K562 (cell line): ENCODE measurements around the gene ZAP70. TPM values are rescaled to one million over a fixed set of nuclear protein-coding genes. Genes with fewer than 3 reads are reported as not detected.
"Not testable (repeated sequence)": the region's sequence is repeated elsewhere in the genome, so short reads cannot be mapped to it uniquely, and the experiment has no call there.

Experiments used
- BACH1 ChIP-seq: fragments of 200-800 bp; sonication (Bioruptor generic); IDR thresholded peaks from 2 replicates; pipeline ENCODE4 v1.6.1; 2016; ENCODE audit warnings: missing genetic modification characterization, missing compliant biosample characterization
- CREB3 ChIP-seq: fragments of 450-650 bp; conservative IDR thresholded peaks from 2 replicates; pipeline ENCODE4 v1.6.1; 2016; ENCODE audit warnings: missing genetic modification characterization, low read depth, mild to moderate bottlenecking, missing compliant biosample characterization, moderate library complexity
- CXXC5 ChIP-seq: fragments of 250-450 bp; sonication (Bioruptor Pico); IDR thresholded peaks from 2 replicates; pipeline ENCODE4 v1.8.0; 2022; ENCODE audit warnings: inconsistent platforms, mild to moderate bottlenecking, moderate library complexity
- DIDO1 ChIP-seq: fragments of 450-650 bp; IDR thresholded peaks from 2 replicates; pipeline ENCODE4 v1.6.1; 2016; ENCODE audit warnings: low read depth, missing biosample characterization, missing genetic modification characterization
- HDAC8 ChIP-seq: fragments of 450-650 bp; IDR thresholded peaks from 2 replicates; pipeline ENCODE4 v1.6.1; 2016; ENCODE audit warnings: mild to moderate bottlenecking, missing genetic modification characterization, moderate library complexity, missing compliant biosample characterization
- HOXB6 ChIP-seq: fragments of 250-450 bp; sonication (Bioruptor Pico); IDR thresholded peaks from 2 replicates; pipeline ENCODE4 v1.5.1; 2022; ENCODE audit warnings: mild to moderate bottlenecking, borderline replicate concordance
- HSF4 ChIP-seq: fragments of 250-450 bp; sonication (Bioruptor Pico); IDR thresholded peaks from 2 replicates; pipeline ENCODE4 v2.1.2; 2022; ENCODE audit warnings: mild to moderate bottlenecking, moderate library complexity, borderline replicate concordance
- MEF2D ChIP-seq: conservative IDR thresholded peaks from 2 replicates; pipeline ENCODE4 v1.6.1; 2016; ENCODE audit warnings: low read depth, missing genetic modification characterization, missing compliant biosample characterization
- MYC ChIP-seq, 2 experiments: fragments of 250-450 bp in 1 of 2; sonication (Bioruptor Pico) in 1 of 2; IDR thresholded peaks; 2 replicates each; pipeline versions ENCODE4 v1.5.1 to v1.6.1; 2012 to 2021; ENCODE audit warnings: low read depth in 2 of 2, borderline replicate concordance in 1 of 2, improper control_type of control experiment in 1 of 2, low read length in 1 of 2, mild to moderate bottlenecking in 1 of 2, moderate library complexity in 1 of 2
- PHTF2 ChIP-seq: fragments of 250-450 bp; sonication (Bioruptor Pico); IDR thresholded peaks from 2 replicates; pipeline ENCODE4 v1.5.0; 2021; ENCODE audit warnings: mild to moderate bottlenecking
- PTRF ChIP-seq: fragments of 450-650 bp; IDR thresholded peaks from 2 replicates; pipeline ENCODE4 v1.6.1; 2016; ENCODE audit warnings: mild to moderate bottlenecking, missing genetic modification characterization, missing compliant biosample characterization
- TCFL5 ChIP-seq: fragments of 250-450 bp; sonication (Bioruptor Pico); conservative IDR thresholded peaks from 2 replicates; pipeline ENCODE4 v1.6.1; 2021; ENCODE audit warnings: mild to moderate bottlenecking, moderate library complexity, matching md5 sums
- TEAD2 ChIP-seq: fragments of 450-650 bp; IDR thresholded peaks from 2 replicates; pipeline ENCODE4 v1.6.1; 2016; ENCODE audit warnings: missing genetic modification characterization, control low read depth, missing compliant biosample characterization
- ZNF280B ChIP-seq: fragments of 250-450 bp; sonication (Bioruptor Pico); IDR thresholded peaks from 2 replicates; pipeline ENCODE4 v1.5.1; 2021; ENCODE audit warnings: mild to moderate bottlenecking
- ZNF395 ChIP-seq: fragments of 200-800 bp; sonication (Bioruptor generic); IDR thresholded peaks from 2 replicates; pipeline ENCODE4 v1.6.1; 2017; ENCODE audit warnings: missing genetic modification characterization, missing compliant biosample characterization
- polyA plus RNA-seq, 8 experiments: library from polyadenylated mRNA; depleted of rRNA in 4 of 8; stranded (reverse) in 5 of 8; unstranded in 3 of 8; fragments of >200 nt; fragmentation: Nextera tagmentation in 2 of 8; fragmentation: Illumina TruSeq in 1 of 8; extraction: Ambion mirVana in 2 of 8; extraction: Trizol in 1 of 8; gene quantifications; 2 replicates each; pipeline versions ENCODE4 v1.2.1 to v1.2.3, GENCODE V29; 2011 to 2014; ENCODE audit warnings: inconsistent platforms in 1 of 8, missing spikeins in 1 of 8
- total RNA-seq, 7 experiments: library from RNA; depleted of rRNA in 6 of 7; stranded (reverse); fragments of >200 nt in 6 of 7; fragmentation: Illumina TruSeq in 2 of 7; extraction: Trizol in 2 of 7; gene quantifications; 2 replicates each; pipeline versions ENCODE4 v1.2.1 to v1.2.3, GENCODE V29; 2011 to 2021; ENCODE audit warnings: low replicate concordance in 1 of 7
- TF ChIP-seq, protein P1 (sequence below): fragments of 450-650 bp; formaldehyde crosslinking; IDR thresholded peaks from 2 replicates; pipeline ENCODE4 v1.4.0; 2020; ENCODE audit warnings: mild to moderate bottlenecking, moderate library complexity
- TF ChIP-seq, protein P2 (sequence below): fragments of 250-450 bp; sonication (Bioruptor Pico); IDR thresholded peaks from 2 replicates; pipeline ENCODE4 v1.4.0; 2020
- TF ChIP-seq, protein P3 (sequence below): fragments of 250-450 bp; sonication (Bioruptor Pico); IDR thresholded peaks from 2 replicates; pipeline ENCODE4 v1.4.0; 2020; ENCODE audit warnings: mild to moderate bottlenecking, moderate library complexity, borderline replicate concordance

ZAP70 gene
- total and polyA plus RNA-seq, 9 of the 15 experiments (the other 6 are each of a cell fraction or from before 2014, with no cell fraction given): 0.06 to 0.80 (median 0.21) TPM; not detected in 1

DNA sequence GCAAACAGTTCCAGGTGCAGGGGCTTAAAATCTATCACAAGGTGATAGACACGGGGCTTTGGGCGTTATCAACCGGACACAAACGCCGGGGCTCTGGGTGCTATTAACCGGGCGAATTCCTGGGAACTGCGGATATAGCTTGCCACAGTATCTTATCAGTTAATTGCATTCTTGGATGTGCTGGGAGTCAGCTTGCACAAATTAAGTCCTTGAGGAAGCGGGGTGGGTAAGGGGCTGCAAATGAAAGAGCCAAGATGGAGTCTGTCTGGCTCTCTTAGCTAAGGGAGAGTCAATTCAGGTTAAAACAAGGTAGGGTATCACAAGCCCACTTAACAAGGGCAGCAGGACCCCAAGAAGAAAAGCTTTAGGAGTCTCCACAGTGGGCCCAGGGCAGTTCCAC, 1.2 kb upstream of the ZAP70 start (continued):
- peak; percentile 88; the same call in 1 of the 2 replicates for TF ChIP-seq ZNF395 (CRISPR knock-in tag)
- peak; percentile 93 for TF ChIP-seq CXXC5 (CRISPR knock-in tag)
- TF ChIP-seq, protein P1, sequence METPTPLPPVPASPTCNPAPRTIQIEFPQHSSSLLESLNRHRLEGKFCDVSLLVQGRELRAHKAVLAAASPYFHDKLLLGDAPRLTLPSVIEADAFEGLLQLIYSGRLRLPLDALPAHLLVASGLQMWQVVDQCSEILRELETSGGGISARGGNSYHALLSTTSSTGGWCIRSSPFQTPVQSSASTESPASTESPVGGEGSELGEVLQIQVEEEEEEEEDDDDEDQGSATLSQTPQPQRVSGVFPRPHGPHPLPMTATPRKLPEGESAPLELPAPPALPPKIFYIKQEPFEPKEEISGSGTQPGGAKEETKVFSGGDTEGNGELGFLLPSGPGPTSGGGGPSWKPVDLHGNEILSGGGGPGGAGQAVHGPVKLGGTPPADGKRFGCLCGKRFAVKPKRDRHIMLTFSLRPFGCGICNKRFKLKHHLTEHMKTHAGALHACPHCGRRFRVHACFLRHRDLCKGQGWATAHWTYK (CRISPR knock-in tag): peak; percentile 95
- peak; percentile 38; the same call in 1 of the 2 replicates for TF ChIP-seq HOXB6
- peak; percentile 90 for TF ChIP-seq MEF2D
- TF ChIP-seq, protein P2, sequence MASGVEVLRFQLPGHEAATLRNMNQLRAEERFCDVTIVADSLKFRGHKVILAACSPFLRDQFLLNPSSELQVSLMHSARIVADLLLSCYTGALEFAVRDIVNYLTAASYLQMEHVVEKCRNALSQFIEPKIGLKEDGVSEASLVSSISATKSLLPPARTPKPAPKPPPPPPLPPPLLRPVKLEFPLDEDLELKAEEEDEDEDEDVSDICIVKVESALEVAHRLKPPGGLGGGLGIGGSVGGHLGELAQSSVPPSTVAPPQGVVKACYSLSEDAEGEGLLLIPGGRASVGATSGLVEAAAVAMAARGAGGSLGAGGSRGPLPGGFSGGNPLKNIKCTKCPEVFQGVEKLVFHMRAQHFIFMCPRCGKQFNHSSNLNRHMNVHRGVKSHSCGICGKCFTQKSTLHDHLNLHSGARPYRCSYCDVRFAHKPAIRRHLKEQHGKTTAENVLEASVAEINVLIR: peak; percentile 78
- peak; percentile 94 for TF ChIP-seq PTRF (tag)
- peak; percentile 85 for TF ChIP-seq TCFL5 (CRISPR knock-in tag)
- TF ChIP-seq CREB3 (tag): 0 out of 2 replicates have a peak, but pooled peaks have one; percentile 74
- peak; percentile 85; the same call in 1 of the 2 replicates for TF ChIP-seq PHTF2 (CRISPR knock-in tag)
- peak; percentile 77 for TF ChIP-seq TEAD2 (tag)
- peak; percentile 97 for TF ChIP-seq HDAC8
- peak; percentile 51; the same call in 1 of the 2 replicates for TF ChIP-seq DIDO1 (tag)
- TF ChIP-seq ZNF280B (CRISPR knock-in tag): peak; percentile 51; the same call in 1 of the 2 replicates
- TF ChIP-seq, protein P3, sequence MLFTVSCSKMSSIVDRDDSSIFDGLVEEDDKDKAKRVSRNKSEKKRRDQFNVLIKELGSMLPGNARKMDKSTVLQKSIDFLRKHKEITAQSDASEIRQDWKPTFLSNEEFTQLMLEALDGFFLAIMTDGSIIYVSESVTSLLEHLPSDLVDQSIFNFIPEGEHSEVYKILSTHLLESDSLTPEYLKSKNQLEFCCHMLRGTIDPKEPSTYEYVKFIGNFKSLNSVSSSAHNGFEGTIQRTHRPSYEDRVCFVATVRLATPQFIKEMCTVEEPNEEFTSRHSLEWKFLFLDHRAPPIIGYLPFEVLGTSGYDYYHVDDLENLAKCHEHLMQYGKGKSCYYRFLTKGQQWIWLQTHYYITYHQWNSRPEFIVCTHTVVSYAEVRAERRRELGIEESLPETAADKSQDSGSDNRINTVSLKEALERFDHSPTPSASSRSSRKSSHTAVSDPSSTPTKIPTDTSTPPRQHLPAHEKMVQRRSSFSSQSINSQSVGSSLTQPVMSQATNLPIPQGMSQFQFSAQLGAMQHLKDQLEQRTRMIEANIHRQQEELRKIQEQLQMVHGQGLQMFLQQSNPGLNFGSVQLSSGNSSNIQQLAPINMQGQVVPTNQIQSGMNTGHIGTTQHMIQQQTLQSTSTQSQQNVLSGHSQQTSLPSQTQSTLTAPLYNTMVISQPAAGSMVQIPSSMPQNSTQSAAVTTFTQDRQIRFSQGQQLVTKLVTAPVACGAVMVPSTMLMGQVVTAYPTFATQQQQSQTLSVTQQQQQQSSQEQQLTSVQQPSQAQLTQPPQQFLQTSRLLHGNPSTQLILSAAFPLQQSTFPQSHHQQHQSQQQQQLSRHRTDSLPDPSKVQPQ (CRISPR knock-in tag): 0 out of 2 replicates have a peak, but pooled peaks have one; percentile 50
- peak; percentile 97 for TF ChIP-seq HSF4 (CRISPR knock-in tag)
- peak; percentile 52; the same call in 1 of the 2 replicates for TF ChIP-seq BACH1 (tag)
- not testable (repeated sequence) for TF ChIP-seq MYC (IDR thresholded peaks at IDR 0.05; ENCODE audit: low read depth, low read length)
- peak; percentile 96 for TF ChIP-seq MYC (CRISPR knock-in tag; IDR thresholded peaks at IDR 0.05; ENCODE audit: borderline replicate concordance, low read depth)
